AG09319 (cell line): Measurements from ENCODE around the gene TMC6.
"Not testable (repeated sequence)": the region's sequence is repeated elsewhere in the genome, so short reads cannot be mapped to it uniquely, and the experiment has no call there.

Experiments used
- DNase-seq: peaks from one replicate; pipeline ENCODE4 v3.0.0-alpha.2; 2010; ENCODE audit warnings: low read depth; ENCODE audit errors: extremely low read depth
- CTCF ChIP-seq: IDR thresholded peaks from 2 replicates; pipeline ENCODE4 v1.5.1; 2011; ENCODE audit warnings: low read depth, mild to moderate bottlenecking, inconsistent platforms, low read length, moderate library complexity

TMC6 gene

GRCh38 chr17:78142119-78142861 lies 13.7 kb upstream of the TMC6 start:
- no peak for DNase-seq
- no peak for TF ChIP-seq CTCF

- TF ChIP-seq CTCF = no peak
- no peak for DNase-seq
Measured at GRCh38 chr17:78141437-78142118, 13.0 kb upstream of the TMC6 start.

- TF ChIP-seq CTCF = no peak
- peak; percentile 8 for DNase-seq
Measured at GRCh38 chr17:78140169-78141051, 11.9 kb upstream of the TMC6 start.

- not testable (repeated sequence) for DNase-seq
Measured at GRCh38 chr17:78139861-78140168, 11.3 kb upstream of the TMC6 start.

GRCh38 chr17:78138204-78139060 lies 9.9 kb upstream of the TMC6 start:
- no peak for DNase-seq
- TF ChIP-seq CTCF = no peak

GRCh38 chr17:78137392-78138203 lies 9.0 kb upstream of the TMC6 start:
- TF ChIP-seq CTCF = peak; percentile 19
- no peak for DNase-seq
